HG03575 (cell line): ENCODE measurements around the gene HOXD13.

Source experiments
- ATAC-seq: cut with Tn5 transposase; IDR thresholded peaks from one replicate; pipeline ENCODE4 v1.9.1; 2021; ENCODE audit not compliant: unreplicated experiment, insufficient number of reproducible peaks, low FRiP score; ENCODE audit errors: extremely low read depth

Gene HOXD13

GRCh38 chr2:176079831-176080539, 12.5 kb upstream of the HOXD13 start:
- ATAC-seq: no peak

- no peak for ATAC-seq
These were observed 11.8 kb upstream of the HOXD13 start for GRCh38 chr2:176080540-176081375.

- no peak for ATAC-seq
These were observed 11.1 kb upstream of the HOXD13 start for GRCh38 chr2:176081376-176081836.

GRCh38 chr2:176081837-176082524, 10.5 kb upstream of the HOXD13 start:
- no peak for ATAC-seq

- ATAC-seq: no peak
These were observed 10.0 kb upstream of the HOXD13 start for GRCh38 chr2:176082525-176082823.

GRCh38 chr2:176082824-176083751, 9.4 kb upstream of the HOXD13 start:
- ATAC-seq: no peak

- ATAC-seq: no peak
These were observed 8.7 kb upstream of the HOXD13 start, which contains the start of gene EVX2 for GRCh38 chr2:176083796-176084261. Gene EVX2 (minus strand): TSS chr2:176083962. CDS start chr2:176083776, 186 bp downstream.

- no peak for ATAC-seq
These were observed 7.9 kb upstream of the HOXD13 start for GRCh38 chr2:176084611-176085119.

- no peak for ATAC-seq
These were observed 7.3 kb upstream of the HOXD13 start for GRCh38 chr2:176085120-176085788.

GRCh38 chr2:176085861-176086771, 6.4 kb upstream of the HOXD13 start:
- ATAC-seq: no peak

- ATAC-seq: no peak
These were observed 5.0 kb upstream of the HOXD13 start for GRCh38 chr2:176087330-176088047.

GRCh38 chr2:176088048-176088936, 4.2 kb upstream of the HOXD13 start:
- no peak for ATAC-seq

- no peak for ATAC-seq
These were observed 3.3 kb upstream of the HOXD13 start for GRCh38 chr2:176088937-176089842.

- no peak for ATAC-seq
These were observed 2.6 kb upstream of the HOXD13 start for GRCh38 chr2:176089843-176090395.
